ENCODE data around the gene CDC42BPA.

- TF ChIP-seq PPARA (CRISPR knock-in tag; IDR thresholded peaks at IDR 0.05; ENCODE audit: borderline replicate concordance) (no peak), PATZ1 (CRISPR knock-in tag; IDR thresholded peaks at IDR 0.05; ENCODE audit: borderline replicate concordance) (no peak), ISL1 (CRISPR knock-in tag; IDR thresholded peaks at IDR 0.05) (no peak), ZNF8 (CRISPR knock-in tag; IDR thresholded peaks at IDR 0.05) (no peak), TOX (CRISPR knock-in tag; IDR thresholded peaks at IDR 0.05; ENCODE audit: borderline replicate concordance) (no peak), ZC3H10 (CRISPR knock-in tag; IDR thresholded peaks at IDR 0.05) (no peak), SNAI2 (CRISPR knock-in tag; IDR thresholded peaks at IDR 0.05) (no peak), ZNF70 (CRISPR knock-in tag; IDR thresholded peaks at IDR 0.05) (no peak), TSHZ2 (CRISPR knock-in tag; IDR thresholded peaks at IDR 0.05) (no peak)
Measured at GRCh38 chr1:227071895-227072587, 246.3 kb downstream of the CDC42BPA start.
